RPMI7951 (cell line): ENCODE measurements around the gene GADD45B. TPM values are rescaled to one million over a fixed set of nuclear protein-coding genes. Genes with fewer than 3 reads are reported as not detected.
"Not testable (repeated sequence)": the region's sequence is repeated elsewhere in the genome, so short reads cannot be mapped to it uniquely, and the experiment has no call there.

ENCODE experiments used
- DNase-seq: peaks from one replicate; pipeline ENCODE4 v3.0.0-alpha.2; 2012; ENCODE audit warnings: low read depth
- total RNA-seq: library from RNA; depleted of rRNA; stranded (reverse); fragments of >200 nt; shearing (Covaris generic); gene quantifications from 2 replicates; pipeline ENCODE4 v1.2.3, GENCODE V29; 2014

Gene GADD45B
- total RNA-seq, 1 experiment from 2014 or later = 28.4 TPM

GRCh38 chr19:2488405-2488941 is 12.5 kb downstream of the GADD45B start:
- no peak for DNase-seq

- DNase-seq = peak; percentile 67
Observed at GRCh38 chr19:2488942-2489731, 13.2 kb downstream of the GADD45B start.

GRCh38 chr19:2490659-2491058 is 14.7 kb downstream of the GADD45B start:
- no peak for DNase-seq

- DNase-seq = peak; percentile 73
Observed at GRCh38 chr19:2491130-2491801, 15.3 kb downstream of the GADD45B start.

- DNase-seq = no peak
Observed at GRCh38 chr19:2492870-2493269, 16.9 kb downstream of the GADD45B start.

GRCh38 chr19:2493448-2493847 is 17.5 kb downstream of the GADD45B start:
- not testable (repeated sequence) for DNase-seq

GRCh38 chr19:2494084-2494446 is 18.1 kb downstream of the GADD45B start:
- DNase-seq = peak; percentile 64

GRCh38 chr19:2494447-2495129 is 18.7 kb downstream of the GADD45B start:
- DNase-seq = peak; percentile 75

- peak; percentile 82 for DNase-seq
Observed at GRCh38 chr19:2495130-2495641, 19.3 kb downstream of the GADD45B start.

- peak; percentile 57 for DNase-seq
Observed at GRCh38 chr19:2495651-2496316, 19.9 kb downstream of the GADD45B start.

- DNase-seq = no peak
Observed at GRCh38 chr19:2497186-2497585, 21.3 kb downstream of the GADD45B start.

GRCh38 chr19:2500156-2500555 is 24.2 kb downstream of the GADD45B start:
- no peak for DNase-seq

GRCh38 chr19:2500841-2501261 is 24.9 kb downstream of the GADD45B start:
- DNase-seq = no peak

GRCh38 chr19:2503521-2504109 is 27.7 kb downstream of the GADD45B start:
- DNase-seq = peak; percentile 77

GRCh38 chr19:2506656-2507055 is 30.7 kb downstream of the GADD45B start:
- DNase-seq = not testable (repeated sequence)

GRCh38 chr19:2507109-2507508 is 31.2 kb downstream of the GADD45B start:
- DNase-seq = peak; percentile 49

GRCh38 chr19:2509096-2509495 is 33.2 kb downstream of the GADD45B start:
- no peak for DNase-seq

GRCh38 chr19:2511570-2511969 is 35.6 kb downstream of the GADD45B start:
- DNase-seq = no peak

- DNase-seq = no peak
Observed at GRCh38 chr19:2511991-2512390, 36.1 kb downstream of the GADD45B start.

- no peak for DNase-seq
Observed at GRCh38 chr19:2512523-2513431, 36.9 kb downstream of the GADD45B start.
